ENCODE results near the gene RNF150.

RNF150 gene

DNA sequence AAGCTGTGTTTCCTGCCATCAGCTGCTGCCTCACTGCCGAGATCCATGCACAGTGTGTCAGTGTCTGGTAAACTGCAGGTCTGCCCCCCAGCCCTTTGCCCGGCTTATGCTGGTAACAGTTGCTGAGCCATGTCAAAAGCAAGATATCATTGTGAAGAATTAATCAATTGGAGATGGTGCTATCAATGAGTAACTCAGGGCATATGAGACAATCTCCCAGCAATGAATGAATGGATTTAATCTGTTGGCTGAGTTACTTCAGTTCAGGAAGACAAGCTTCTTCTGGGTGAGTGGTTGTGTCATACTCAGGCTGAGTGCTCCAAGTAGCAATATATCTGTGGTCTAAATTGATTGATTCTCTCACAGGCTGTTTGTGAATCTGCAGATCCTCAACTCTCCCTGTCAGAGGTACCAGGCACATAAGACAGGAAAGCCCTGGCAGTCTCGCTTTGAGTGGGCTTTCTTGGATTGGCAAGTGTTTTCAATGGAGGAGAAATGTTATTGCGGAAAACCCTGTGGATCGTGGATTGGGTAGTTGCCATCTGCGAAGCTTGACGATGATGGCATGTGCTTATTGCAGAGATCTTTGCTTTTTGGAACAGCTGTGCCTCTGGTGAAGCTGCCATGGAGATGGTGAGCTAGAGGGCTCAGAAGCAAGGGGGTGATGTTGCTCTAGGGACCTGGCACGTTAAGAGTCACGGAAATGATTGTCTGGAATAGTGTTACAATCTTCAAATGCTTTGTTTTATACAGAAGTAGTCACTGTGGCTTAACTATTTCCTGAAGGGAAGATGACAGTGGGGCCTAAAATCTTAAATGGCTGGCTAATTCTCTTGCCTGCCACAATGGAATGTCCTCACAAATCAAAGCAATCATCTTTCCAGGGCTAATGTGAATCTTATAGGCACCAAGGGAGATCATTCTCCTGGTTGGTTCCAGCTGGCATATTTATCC lies 229.5 kb downstream of the RNF150 start:
- DNase-seq = no peak

DNA sequence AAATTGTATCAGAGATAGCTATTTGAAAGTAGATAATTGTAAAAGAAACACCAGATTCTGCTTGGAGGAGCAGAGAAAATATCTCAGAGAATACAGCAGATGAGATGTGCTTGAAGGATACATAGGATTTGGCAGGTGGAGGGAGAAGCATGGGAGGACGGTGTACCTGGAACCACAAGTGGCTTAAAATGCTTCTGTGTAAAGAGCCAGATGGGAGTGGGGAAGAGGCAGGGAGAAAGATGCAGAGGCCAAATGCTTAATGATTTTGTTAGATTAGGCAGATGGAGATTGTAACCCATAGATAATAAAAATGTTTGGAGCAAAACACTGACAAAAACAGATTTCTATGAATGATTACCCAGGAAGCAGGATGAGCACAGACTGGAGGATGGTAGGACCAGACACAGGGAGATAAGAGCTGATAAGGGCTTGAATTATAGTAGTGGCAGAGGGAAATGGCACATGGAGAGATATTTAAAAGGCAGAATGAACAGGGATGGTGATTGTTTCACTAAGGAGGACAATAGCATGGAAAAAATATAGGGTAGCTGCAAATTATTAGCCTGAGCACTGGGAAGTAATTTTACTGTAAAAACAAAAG lies 231.4 kb downstream of the RNF150 start:
- peak; percentile 12 for DNase-seq

DNA sequence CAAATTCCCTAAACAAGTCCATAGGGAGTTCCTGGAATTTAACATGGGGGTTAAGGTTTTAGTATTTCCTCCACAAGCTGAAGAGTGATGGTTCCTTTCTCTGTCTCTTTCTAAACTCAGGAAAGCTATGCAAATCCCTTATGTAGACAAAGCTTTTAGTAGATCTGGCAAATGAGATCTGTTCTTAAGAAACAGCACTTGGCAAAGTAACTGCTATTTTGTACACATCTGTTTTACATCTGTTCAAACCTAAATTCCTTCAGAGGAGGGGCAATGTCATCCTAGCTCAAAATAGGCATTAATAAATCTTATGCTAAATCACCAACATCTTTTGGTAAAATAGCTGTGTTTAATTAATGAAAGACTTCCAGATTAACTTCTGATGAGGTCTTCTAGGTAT lies 239.3 kb downstream of the RNF150 start:
- no peak for DNase-seq

DNA sequence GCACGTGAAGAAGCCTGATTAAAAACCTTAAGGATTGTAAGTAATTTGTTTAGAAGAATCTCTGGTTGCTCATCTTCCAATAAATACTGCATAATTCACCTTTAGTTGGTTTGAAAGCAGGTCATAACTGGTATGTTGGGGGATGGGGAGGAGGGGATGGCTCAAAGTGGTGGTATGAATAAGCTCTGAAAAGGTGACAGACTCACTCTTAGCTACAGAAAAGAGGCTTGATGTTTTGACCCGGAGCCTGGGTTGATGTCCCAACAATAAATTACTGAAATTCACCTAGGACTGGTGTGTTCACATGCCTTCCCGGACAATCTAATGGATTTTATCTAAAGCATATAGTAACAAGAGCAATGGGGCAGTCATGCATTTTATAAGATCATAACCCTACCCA lies 245.2 kb downstream of the RNF150 start:
- no peak for DNase-seq

DNA sequence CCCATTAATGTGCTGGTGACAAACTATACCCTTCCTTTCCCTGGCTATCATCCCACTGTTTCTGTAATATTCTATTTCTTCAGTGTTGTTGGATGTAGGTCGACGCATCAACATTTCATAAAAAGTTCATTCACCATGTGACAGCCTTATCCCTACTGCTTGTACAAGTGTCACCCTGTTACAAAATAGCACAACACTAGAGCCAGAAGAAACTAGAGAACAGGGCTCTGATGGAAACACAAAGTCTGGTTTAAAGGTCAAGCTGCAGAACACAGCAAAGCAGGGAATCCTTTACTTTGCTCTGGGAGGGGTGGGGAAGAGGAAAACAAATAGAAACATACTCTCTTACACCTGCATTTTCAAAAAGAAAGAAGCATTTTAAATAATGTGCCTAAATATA lies 245.8 kb downstream of the RNF150 start:
- no peak for DNase-seq

DNA sequence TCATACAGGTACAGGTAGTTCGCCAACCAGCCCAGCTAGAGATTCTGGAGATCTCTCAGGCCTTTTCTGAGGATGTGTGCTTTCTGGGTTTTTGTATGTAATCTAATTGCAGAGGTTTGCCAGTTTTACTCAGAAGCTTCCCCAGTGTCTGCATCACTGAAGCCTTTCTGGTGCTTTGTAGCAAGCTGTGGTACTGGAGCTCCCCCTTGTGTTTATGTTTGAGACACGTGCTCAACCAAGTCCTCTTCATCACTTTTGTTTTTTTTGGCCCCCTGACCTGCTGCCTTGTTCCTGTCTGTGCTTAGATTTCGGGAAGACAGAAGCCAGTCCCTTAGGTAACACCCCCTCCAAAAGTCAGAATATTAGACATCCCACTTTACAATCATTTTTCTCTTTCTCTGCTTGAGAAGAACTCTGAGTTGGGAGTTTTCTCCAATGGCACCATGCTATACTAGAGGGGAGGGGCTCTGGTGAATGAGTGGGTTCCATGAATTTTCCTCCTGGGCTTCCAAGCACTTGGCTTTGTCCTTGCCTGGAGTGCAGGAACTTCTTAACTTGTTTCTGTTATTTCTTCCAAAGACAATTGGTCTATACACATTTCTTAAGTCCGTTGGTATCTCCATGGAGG lies 248.7 kb downstream of the RNF150 start:
- DNase-seq = peak; percentile 84

DNA sequence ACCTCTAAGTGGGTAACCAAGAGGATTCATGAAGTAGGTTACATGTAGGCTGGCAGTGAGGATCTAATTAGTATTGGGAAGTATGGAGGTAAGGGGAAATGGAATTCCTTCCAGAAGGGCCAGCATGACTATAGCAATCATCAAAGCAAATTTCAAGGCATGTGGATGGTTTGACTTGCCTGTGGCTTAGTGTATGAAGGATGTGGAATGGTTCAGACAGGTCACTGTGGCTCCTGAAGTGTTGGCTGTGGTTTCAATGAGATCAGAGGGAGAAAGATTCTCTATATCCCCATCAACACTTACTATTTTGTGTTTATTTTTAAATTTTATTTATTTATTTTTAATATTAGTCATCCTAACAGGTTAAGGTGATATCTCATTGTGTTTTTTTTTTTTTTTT lies 255.5 kb downstream of the RNF150 start:
- DNase-seq = no peak

DNA sequence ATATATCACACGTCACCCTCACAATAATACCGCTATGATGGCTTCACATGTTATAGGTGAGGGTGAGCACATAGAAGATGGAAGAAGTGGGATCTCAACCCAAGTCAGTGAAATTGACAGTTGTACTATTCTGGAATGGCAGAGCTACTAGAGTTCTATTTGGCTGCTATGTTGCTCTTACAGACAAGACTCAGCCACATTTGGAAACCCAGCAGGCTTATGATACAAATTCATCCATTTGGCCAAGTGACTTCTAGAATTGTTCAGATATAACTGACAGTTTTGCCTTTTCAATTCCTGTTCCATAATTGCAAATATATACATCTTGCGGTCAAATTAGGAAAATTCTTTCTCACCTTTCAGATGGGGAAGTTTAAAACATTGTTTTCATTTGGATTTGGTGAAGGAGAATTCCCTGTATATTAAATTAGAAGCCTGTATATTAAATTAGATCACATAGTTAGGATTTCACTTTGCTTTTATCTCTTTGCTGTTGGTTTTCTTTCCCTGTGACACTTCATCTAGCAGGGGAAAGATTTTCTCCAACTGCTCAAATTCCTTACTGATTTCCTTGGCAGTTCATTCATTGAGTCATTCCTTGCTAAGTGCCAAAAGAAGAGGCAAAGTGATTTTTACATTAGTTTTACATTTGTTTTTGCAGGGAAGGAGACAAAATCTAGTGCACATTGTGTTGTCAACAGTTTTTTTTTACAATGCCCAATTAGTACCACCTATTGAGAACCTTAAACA lies 256.5 kb downstream of the RNF150 start:
- DNase-seq = no peak

DNA sequence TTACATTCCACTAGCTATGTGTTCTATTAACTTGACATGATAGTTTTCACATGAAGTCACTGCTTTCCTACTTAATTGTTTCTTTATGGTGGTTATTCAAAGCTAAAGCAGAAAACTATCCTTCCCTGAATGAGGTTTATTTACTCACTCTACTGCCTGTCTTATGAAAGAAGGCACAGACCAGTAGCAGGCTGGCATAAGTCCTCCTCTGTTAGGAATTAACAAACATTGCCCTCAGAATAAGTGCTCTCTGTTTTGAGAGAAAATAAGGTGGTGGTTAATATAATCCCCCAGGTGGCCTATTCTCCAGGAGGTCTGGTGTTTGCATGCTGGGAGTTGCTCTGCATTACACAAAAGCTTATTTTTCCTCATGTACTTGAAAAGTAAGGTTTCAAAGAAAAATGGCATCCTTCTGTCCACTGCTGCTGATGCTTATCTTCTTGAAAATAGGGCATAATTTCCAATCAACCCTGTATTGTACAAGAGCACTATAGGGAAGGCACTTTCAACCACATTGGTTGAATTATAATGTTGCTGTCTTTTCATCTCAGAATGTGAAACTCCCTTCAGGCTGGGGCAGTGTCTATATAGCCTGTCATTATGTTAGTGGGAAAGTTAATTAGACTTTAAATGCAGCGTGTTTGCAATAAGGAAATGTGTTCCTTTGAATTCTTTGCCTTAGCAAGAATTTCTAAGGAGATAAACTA lies 257.4 kb downstream of the RNF150 start:
- DNase-seq = no peak

DNA sequence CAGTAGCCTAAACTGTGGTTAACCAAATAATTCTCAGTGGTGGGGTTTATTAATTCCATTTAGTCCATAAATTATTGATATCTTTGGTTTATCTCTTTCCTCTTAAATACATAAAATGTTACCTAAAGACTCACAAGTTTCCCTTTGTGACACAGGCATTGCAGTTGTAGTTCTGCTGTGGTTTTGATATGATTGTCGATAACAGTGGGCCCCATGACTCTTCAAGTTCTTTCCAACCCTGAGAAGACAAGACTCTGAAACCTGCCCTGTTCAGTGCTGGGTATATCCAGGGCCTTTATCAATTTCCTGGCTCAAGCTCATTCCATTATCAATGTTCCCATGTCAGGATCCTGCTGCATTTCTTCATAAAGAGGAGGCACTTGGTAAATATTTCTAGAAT lies 259.2 kb downstream of the RNF150 start:
- no peak for DNase-seq

DNA sequence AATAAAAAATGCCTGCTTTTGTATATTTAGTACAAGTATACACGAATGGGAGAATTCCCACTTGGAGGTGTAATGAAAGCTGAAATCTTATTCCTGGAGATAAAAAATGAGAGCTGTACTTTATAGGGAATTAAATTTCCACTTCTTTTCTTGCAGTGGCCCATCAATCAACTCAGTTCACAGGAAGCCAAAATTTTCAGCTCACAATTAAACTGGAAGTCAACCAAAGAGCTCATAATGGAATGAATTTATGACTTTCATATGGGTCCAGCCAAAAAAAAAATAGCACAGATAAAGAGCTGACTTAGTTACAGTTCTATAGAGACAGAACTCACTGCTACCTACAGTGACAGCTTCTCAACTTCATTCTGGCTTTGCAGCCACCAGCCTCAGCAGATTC lies 261.9 kb downstream of the RNF150 start:
- DNase-seq = no peak

DNA sequence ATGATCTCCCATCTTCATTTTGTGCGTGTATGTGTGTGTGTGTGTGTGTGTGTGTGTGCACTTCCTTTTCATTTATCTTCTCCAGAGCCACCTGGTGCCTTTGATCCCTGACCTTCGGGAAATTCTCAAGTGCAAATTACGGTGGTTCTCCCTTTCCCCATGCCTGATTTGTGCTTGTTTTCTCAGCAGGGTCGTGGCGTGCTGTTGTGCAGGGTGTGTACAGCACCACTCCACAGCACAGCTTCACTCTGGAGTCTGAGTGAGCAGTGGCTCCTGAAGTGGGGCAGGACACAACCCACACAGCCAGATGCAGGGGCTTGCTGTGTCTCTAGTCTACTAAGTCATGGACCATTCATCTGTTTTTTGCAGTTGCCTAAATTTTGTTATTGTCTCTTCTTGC lies 262.8 kb downstream of the RNF150 start:
- no peak for DNase-seq

DNA sequence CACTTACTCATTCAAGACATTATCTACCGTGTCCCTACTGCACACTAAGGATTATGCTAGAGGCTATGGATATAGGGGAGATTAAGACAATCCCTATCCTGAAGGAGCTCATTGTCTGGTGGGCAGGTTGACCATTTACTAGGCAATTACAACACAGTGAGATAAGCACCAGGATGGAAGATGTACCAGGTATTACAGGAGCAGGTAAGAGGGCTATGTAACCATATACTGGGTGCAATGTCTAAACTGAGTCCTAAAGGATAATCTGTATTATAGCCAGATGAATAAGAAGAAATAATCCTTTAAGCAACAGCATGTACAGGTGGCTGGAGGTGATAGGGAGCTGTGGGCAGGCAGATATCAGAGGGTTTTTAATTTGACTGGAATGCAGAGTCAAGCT lies 263.8 kb downstream of the RNF150 start:
- peak; percentile 88 for DNase-seq

DNA sequence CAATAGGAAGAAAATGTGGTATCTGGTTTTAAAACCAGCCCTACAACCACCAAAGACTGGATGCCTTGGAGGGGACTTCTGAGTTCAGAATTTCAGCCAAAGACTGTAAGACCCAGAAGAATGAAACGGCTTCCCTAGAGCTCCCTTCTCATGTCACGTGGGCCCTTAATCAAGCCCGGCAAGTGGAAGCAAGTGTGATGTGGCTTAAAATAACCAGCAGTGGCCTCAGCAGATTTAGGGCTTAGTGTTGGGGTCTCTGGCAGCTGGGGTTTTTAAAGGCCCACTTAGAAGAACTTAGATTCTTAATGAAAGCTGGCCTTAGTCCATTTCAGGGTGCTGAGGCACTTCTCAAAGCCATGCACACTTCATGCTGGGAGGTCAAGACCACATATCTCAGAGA lies 265.9 kb downstream of the RNF150 start:
- DNase-seq = peak; percentile 77

DNA sequence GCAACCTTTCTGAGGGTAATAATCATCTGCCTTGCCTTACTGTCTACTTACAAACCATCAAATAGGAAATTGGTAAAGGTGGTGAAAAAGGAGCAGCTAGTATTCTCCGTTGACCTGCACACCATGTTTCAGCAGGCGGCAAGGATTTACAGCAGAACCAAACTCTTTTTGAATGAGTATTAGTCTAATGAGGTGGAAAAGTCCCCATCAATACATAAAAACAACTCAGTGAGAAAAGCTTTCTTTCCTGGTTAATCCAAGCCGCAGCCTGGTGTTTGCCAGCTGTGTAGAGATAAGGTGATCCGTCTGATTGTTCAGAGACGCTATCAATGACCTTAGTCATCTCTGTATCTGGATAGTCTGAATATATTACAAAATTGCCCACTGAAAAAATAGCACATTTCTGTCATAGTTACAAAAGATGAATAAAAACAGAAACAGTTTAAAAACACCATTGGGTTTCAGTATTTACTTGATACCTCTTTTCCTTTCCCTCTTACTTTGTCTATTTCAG lies 266.7 kb downstream of the RNF150 start:
- peak; percentile 9 for DNase-seq

DNA sequence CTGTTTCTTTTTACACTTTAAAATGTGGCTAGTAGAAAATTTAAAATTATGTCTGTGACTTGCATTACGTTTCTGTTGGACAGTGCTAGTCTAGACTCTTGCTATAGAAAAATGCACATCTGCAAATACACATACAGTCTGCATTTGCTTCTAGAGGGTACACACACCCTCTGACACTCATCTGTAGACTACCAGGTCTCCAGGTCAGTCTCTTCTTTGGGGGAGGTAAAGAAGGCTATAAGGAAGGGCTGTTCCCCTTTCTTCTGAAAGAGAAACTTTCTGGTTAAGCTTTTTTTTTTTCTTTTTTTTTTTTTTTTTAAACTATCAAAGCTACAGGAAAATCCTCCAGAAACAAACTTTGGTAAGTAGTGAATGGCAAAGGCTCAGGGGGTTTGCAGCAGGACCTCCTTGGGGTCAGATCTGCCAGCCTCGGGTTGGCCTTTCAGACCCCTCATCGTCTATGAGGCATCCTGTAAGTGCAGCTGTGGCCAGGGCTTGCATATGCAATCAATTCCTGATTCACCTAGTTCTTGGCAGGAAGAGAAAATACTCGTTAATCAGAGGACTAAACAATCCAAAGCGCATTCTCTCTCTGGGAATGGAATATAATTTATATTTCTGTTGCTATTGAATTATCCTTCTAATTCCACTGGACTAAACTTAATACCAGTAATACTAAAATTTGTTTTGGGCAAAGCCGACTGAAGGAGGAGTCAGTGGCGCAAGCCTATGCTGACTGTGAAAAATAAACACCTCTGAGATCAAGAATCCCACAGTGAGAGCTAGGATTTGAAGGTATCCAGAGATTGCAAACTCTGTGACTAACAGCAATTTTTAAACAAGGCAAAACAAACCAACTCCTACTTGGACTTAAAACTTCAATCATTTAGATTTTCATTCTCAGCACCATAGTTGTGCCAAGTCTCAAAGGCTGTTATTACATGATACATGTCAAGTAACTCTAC lies 267.7 kb downstream of the RNF150 start:
- DNase-seq = no peak

DNA sequence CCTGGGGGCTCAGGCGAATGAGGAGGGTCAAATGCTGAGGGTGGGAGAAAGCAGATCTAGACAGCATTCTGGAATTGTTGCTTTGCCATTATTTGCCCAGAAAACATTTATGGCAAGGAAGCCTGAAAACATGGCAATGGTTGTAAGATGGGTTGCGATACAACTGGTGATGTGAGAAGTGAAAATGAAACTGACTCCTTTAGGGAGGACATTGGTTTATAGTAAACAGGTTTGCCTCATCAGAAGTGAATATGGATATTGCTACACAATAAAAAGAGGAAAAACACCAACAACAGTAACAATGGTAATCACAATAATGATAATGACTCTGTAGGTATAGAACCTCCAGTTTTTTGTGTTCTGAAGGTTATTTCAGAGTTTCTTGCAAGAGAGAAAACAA lies 270.1 kb downstream of the RNF150 start:
- no peak for DNase-seq

DNA sequence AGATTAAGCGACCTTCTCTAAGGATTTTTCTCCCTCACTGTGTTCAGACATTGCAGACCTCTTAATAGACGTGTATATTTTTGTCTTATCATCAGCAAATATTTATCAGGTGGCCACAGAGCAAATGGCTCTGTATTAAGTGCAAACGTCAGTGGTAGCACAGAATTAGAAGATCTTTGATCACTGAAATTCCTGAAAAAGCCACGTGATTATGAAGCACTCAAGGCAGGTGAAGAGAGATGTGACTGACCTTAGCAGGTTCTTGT lies 271.2 kb downstream of the RNF150 start:
- DNase-seq = no peak

DNA sequence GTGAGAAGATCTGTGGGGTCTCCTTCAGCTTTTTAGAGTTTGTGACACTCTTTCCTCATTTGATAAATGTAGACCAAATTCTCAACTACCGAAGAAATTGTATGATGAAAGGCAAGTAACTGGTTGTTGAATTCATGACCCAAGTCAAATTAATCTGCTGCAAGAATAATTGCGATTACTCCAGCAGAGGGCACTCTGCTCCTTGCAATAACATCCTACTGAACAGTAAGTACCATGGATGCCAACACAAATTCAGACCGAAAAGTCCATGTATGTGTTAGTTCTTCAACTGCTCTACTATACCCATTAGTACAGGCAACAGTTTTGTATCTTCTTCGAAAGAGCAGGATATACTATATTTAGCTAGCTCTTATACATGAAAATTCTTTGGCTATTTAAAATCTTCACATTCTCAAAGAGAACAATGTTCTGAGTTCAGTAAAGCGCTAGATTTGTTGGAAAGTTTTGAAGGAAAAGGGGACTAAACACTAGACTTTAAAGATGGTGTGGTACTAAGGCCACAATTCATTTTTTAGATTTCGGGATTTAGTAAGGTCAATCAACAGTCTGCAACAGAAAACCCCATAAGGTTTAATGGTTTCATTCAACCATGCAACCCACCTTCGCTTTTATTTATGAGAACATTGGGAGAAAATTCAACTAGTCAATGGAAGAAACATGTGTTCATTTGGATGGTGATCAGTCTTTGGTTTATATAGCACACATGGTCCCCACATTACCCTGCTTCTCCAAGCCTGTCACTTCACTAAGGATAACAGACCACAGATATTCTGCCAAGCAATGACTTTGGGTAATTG lies 271.7 kb downstream of the RNF150 start:
- DNase-seq = peak; percentile 88

DNA sequence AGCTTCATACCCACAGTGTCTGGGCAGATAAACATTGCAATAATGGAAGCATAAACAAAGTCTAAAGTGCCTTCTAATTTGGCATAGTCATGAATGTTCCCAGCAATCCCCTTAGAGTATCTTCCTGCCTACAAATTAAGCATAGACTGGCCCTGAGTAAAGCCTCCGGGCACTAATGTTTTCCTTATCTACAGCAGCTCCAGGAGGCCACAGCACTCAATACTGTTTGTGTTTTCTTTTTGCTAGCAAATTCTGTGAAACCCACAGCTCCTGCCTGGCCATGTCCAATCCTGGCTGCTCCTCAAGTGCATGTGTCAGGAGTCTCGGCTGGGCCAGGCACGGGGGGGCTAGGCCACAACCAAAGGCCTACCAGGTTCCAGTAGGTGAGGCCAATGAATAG lies 274.4 kb downstream of the RNF150 start:
- DNase-seq = no peak

DNA sequence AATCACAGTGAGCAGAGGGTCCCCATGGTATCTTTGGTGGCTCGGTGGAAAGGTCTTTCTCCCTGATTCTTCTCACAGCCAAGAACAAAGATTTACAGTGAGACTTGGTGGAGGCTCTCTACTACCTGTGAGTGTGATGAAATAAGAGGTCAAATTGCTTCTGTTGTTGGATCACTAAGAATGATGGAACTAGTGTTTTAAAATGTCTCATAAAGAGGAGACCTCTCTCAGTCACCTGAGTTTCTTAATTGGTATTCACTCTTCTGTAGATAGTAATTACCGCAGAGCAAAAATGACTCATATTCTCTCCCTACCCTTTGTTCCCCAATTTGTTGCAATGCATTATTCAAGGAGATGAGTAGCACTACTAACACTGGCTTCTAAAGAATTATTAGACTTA lies 276.2 kb downstream of the RNF150 start:
- no peak for DNase-seq

Data from NCI-H82 (cell line).